GM11168 (cell line): ENCODE results near the gene PLXDC2.

Source experiments
- in situ Hi-C: fragments of 300-500 bp; cut with MboI; formaldehyde crosslinking; loops from one replicate; pipeline ENCODE4 v1.12.0; 2022; ENCODE audit warnings: low sequenced_read_pairs; ENCODE audit not compliant: unreplicated experiment

Gene PLXDC2

GRCh38 chr10:19930936-19931893 lies 115.0 kb downstream of the PLXDC2 start:
- in situ Hi-C loops: no loop called here

DNA sequence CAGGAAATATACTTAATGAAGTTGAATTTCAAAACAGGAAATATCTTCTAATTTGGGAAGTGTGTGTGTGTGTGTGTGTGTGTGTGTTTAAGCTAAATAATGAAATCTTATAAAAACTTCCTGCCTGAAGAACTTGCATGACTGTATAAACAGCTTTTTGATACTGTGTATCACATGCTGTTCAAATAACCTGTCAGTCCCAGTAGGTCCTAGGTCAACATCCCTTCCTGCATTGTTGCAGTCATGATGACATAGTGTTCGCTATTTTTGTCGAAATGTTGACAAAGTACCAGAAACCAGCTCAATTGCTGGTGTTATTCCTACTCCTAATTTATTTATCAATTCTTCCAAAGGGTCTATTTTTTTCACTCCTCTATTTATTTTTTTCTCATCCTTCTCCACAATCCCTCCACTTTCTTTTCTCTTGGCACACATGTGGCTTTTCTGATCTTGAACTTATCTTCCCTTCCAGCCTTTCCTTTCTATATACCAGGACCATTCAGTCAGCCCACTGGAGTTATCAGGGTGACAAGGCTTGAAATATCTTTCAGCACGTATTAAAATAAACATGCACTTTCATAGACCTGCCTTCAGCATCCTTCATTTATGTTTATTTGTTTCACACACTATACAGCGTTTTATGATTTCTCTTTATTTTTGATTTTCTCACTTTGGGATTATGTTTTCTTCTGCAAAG lies 115.8 kb downstream of the PLXDC2 start:
- in situ Hi-C loops: no loop called here

GRCh38 chr10:19932806-19933371 lies 116.7 kb downstream of the PLXDC2 start:
- in situ Hi-C loops: no loop called here

DNA sequence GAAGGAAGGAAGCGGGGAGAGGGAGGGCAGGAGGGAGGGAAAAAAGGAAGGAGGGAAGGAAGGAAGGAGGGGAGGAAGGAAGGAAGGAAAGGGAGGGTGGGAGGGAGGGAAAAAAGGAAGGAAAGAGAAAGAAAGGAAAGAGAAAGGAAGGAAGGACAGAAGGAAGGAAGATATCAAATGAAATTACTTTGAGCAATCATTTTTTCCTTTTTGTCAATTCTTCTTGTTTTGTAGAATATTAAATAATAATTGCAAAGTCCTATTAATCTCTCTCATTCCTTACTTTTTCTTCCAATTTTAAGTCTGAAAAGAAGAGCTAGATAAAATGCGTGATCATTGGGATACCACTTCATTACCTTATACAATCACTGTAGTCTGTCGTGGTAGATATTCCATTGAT lies 117.5 kb downstream of the PLXDC2 start:
- in situ Hi-C loops: no loop called here

DNA sequence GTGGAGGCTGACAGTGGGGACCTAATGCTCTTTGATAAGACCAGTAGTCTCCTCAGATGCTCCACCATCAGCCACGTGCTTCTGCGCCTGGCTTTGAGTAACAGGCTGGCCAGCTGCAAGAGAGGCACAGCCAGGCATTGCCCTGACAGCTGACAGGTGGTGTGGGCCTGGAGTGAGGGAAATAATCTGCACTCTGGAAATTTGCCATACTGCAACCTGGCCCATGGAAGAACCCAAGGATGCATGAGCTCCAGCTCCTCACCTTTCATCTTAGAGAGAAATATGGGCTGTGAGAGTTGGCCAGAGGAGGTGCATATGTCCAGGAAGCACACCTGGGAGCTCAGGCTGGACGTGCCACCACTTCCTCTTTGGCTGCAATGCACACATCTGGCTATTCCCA lies 118.9 kb downstream of the PLXDC2 start:
- in situ Hi-C loops: no loop called here

DNA sequence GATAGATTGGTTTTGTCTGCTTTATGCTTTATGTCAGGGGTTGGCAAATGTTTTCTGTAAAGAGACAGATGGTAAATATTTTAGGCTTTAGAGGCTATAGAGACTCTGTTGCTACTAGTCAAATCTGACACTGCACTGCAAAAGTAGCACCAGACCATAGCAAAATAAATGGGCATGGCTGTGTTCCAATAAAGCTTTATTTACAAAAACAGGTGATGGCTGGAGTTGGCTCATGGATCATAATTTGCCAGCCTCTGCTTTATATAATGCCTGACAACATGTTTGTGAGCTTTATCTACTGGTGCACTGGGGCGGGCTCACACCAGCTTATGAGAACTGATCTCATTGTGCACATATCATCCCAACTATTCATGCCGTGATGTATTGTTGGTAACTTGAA lies 120.1 kb downstream of the PLXDC2 start:
- in situ Hi-C loops: no loop called here

- in situ Hi-C loops: no loop called here
Observed at GRCh38 chr10:19937989-19938388, 121.8 kb downstream of the PLXDC2 start.

DNA sequence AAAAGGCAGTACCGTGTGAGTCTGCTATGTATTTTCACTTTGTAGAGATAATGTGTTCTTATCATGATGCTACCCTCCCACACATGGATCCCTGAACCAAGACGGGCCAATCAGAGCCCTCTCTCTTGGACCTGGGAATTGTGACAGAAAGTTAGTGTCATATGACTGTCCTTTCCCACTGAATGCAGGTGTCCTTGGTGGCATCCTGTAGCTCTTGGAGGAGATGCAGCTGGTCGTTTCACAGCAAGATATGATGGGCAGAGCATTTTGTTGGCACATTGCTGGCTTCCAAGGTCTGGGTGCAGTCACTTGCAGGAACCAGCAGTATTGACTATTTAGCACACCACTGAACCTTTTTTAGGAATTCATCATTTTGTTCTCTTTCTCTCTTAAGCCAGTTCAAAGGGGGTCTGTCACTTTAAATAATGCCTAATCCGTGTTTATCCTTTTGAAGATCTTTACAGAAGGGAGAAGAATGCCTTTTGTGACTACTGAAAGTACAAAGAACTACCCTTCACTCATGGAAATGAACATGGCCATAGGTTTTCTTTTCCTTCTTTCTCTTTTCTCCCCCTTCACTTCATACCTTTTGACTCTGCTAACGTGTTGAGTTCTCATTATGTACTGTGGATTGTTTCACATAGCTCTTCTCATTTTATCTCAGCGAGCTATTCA lies 125.1 kb downstream of the PLXDC2 start:
- in situ Hi-C loops: no loop called here

DNA sequence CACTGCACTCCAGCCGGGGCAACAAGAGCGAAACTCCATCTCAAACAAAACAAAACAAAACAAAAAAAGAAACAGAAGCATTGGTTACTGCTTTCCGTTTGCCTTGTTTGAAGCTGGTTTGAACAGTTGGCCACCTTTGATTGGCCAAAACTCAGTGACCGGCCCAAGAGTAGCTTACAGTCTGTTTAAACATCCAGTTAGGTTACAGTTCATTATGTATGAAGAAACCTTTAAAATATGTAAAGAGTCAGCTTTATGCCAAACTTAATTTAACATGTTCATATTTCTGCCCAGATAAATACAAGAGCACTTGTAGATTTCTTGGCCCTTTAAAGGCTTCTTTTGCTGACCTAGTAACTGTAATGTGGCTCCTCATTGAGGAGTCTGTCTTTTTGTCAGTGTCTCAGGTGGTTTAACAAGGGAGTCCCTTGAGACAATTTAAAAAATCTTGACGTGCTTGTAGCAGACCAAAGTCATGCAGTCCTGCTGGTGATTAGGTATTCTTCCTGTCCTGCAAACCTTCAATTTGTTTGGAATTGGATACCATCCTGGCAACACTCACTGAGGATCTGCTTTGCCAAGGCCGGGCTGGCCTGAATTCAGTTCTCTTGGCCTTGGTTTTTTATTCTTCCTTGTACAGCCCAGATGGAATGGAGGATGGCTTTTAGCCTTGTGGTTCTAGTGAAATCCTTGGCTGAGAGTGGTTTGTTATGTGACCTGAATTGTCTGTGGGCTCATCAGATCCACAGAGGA lies 128.9 kb downstream of the PLXDC2 start:
- in situ Hi-C loops: no loop called here

DNA sequence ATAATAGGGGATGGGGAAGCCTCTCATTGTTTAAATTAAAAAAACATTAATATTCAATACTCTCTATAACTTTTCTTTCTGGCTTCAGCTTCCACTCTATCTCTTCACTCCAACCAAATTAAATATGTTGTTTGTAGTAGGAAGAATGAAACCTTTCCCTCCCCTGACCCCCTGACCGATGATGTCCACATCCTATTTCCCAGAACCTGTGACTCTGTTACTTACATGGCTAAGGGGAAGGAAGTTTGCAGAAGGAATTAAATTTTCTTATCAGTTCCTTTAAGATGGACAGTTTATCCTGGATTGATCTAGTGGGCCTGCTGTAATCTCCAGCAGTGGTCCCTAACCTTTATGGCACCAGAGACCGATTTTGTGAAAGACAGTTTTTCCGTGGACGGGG lies 130.0 kb downstream of the PLXDC2 start:
- in situ Hi-C loops: no loop called here

- in situ Hi-C loops: no loop called here
Observed at GRCh38 chr10:19946791-19947190, 130.6 kb downstream of the PLXDC2 start.

GRCh38 chr10:19947215-19947614 lies 131.0 kb downstream of the PLXDC2 start:
- in situ Hi-C loops: no loop called here

DNA sequence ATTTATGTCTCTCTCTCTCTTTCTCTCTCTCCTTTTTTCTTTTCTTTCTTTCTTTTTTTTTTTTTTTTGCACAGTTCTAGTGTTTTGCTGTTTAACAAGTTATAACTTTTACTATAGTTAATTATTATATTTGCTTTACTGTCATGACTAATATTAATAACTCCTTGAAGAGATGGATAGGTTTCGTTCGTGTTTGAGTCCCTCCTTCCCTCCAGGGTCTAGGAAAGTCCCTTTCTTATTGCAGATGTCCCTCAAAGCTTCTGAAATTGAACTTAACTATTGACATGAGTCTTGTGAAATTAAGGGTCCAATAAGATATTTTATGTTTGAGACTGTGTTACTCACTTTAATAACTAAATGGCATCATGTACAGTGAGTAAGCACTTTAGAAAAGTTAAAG lies 131.4 kb downstream of the PLXDC2 start:
- in situ Hi-C loops: no loop called here

- in situ Hi-C loops: no loop called here
Observed at GRCh38 chr10:19952224-19953010, 136.2 kb downstream of the PLXDC2 start.

- in situ Hi-C loops: no loop called here
Observed at GRCh38 chr10:19954601-19955000, 138.4 kb downstream of the PLXDC2 start.

DNA sequence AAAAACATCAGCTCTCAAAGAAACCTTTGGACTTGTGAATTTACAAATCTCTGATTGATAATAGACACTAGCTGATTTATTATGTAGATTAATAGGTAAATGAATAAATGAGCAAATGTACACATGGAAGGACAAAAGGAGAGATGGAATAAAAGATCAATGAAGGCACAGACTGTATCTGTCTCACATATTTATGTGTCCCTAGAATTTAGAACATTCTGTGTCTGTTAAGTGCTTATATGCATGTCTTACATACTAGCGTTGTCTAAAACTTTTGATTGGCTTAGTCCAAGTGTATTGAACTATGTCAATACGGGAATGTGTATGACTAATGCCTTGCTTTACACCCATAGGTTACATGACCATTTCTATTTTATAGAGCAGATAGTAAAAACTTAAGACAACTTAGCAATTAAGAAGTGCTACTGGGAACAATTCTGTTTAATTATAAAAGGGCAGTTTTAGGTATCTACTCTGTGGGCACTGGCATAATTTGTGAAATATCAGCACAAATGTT lies 140.3 kb downstream of the PLXDC2 start:
- in situ Hi-C loops: no loop called here

- in situ Hi-C loops: no loop called here
Observed at GRCh38 chr10:19958787-19959186, 142.6 kb downstream of the PLXDC2 start.

DNA sequence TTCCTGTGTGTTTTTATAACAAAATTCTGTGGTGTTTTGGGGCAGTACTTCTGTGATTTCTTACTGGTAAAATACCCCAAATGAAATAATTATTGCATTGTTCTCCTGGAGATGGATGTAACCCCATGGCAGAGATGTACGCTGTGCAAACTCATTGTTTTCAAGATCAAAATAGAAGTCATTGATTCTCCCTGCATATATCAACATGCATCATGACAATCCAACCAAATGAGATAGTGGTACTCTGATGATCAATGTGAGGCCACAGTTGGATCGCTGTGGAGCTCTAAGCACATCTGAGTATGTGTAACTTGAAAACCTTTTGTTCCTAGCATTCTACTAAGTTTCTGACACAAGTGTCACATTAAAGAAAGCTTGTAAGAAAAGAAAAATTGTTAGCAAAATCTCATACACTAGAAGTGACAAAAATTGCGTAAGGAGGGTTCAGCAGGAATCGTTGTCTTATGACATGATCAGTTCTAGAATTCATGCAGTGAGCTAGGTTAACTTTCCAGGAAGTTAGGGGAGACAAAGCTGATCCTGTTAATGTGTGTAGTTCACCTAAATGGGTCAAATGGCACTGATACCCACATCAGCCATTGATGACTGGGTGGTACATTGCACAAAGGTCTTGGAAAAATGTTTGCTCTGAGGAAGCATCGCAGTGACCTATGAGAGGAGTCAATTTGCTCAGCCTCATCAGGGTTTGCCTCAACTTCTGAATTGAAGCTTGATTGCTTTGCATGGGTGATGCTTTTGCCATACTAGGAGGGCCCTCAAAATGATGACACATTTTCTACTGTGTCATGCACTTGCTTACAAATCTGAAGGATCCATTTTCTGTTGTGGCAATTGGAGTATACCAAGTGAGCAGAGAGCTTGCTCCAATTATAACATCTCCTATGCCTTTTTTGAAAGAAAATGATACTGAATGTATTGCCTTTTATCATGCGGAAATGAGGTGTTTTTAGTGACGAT lies 145.1 kb downstream of the PLXDC2 start:
- in situ Hi-C loops: no loop called here
